ENCODE measurements around the gene SCP2. TPM values are rescaled to one million over a fixed set of nuclear protein-coding genes. Genes with fewer than 3 reads are reported as not detected.
"Not testable (repeated sequence)": the region's sequence is repeated elsewhere in the genome, so short reads cannot be mapped to it uniquely, and the experiment has no call there.

The SCP2 gene
- polyA plus RNA-seq, 2 of the 4 experiments (the other 2 are of a cell fraction), result 79.0 to 124 TPM

DNA sequence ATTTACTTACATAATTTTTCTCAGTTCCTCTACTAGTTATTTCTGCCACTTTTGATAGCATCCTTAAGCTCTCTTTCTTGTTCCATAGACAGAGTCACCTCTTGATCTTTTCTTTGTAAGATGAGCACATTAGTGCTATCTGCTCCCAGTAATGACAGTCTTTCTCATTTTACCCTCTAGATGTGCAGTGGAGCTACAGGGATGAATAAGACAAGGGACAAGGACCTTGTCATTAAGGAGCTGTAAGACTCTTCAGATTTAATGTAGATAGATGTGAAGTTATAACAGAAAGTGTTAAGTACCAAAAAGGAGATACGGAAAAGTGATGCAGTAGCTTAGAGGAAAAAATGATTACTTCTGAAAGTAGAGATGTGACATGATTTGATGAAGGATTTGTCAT lies 20.4 kb downstream of the SCP2 start:
- 0 out of 3 replicates have a peak, but pooled peaks cover 2% of the 10 kb centered on the region for H3K4me1 ChIP-seq
- CTCF ChIA-PET, result interaction anchor here (0.9 kb wide), 1 partner anchor 20 kb away, joined by 3 read pairs; no protein-coding TSS in a partner anchor

GRCh38 chr1:52949602-52950001 lies 22.5 kb downstream of the SCP2 start:
- ATAC-seq; FAIRE-seq; H3K9me3 ChIP-seq; DNase-seq (ENCODE audit: low read depth in 1 of 2, low spot score in 1 of 2); H3K4me3 ChIP-seq; POLR2A ChIA-PET; H3K4me1 ChIP-seq; H3K4me2 ChIP-seq; H3K27ac ChIP-seq; CTCF ChIA-PET: not testable (repeated sequence)

More for the DNA sequence above, 20.4 kb downstream of the SCP2 start:
- FAIRE-seq (no peak), DNase-seq (ENCODE audit: low read depth in 1 of 2, low spot score in 1 of 2) (no peak), ATAC-seq (no peak)
- TF ChIP-seq FOSB (CRISPR knock-in tag; IDR thresholded peaks at IDR 0.05) (no peak), CTCF (IDR thresholded peaks at IDR 0.05) (no peak), TFCP2L1 (CRISPR knock-in tag; IDR thresholded peaks at IDR 0.05) (no peak), NR3C1 (IDR thresholded peaks at IDR 0.05) (no peak), HDAC2 (IDR thresholded peaks at IDR 0.05) (no peak), HOXB5 (CRISPR knock-in tag; IDR thresholded peaks at IDR 0.05) (no peak), NPAS2 (CRISPR knock-in tag; IDR thresholded peaks at IDR 0.05; ENCODE audit: borderline replicate concordance) (no peak), SREBF2 (IDR thresholded peaks at IDR 0.05) (no peak), EHMT2 (IDR thresholded peaks at IDR 0.05; ENCODE audit: low read depth) (no peak), NFE2L2 (conservative IDR thresholded peaks at IDR 0.05; ENCODE audit: low read length) (no peak), RNF2 (IDR thresholded peaks at IDR 0.05; ENCODE audit: borderline replicate concordance, low read depth) (no peak), SMC3 (IDR thresholded peaks at IDR 0.05) (no peak), MAZ (IDR thresholded peaks at IDR 0.05; ENCODE audit: borderline replicate concordance, low read depth, low read length) (no peak), HOXA7 (CRISPR knock-in tag; IDR thresholded peaks at IDR 0.05) (no peak), MYC (IDR thresholded peaks at IDR 0.05; ENCODE audit: borderline replicate concordance, low read length) (no peak), CHD2 (IDR thresholded peaks at IDR 0.05; ENCODE audit: low read length, partially characterized antibody) (no peak), CHD4 (IDR thresholded peaks at IDR 0.05; ENCODE audit: borderline replicate concordance) (no peak)
- TF ChIP-seq, protein P1, sequence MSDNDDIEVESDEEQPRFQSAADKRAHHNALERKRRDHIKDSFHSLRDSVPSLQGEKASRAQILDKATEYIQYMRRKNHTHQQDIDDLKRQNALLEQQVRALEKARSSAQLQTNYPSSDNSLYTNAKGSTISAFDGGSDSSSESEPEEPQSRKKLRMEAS (IDR thresholded peaks at IDR 0.05), result no peak
- TF ChIP-seq, protein P2, sequence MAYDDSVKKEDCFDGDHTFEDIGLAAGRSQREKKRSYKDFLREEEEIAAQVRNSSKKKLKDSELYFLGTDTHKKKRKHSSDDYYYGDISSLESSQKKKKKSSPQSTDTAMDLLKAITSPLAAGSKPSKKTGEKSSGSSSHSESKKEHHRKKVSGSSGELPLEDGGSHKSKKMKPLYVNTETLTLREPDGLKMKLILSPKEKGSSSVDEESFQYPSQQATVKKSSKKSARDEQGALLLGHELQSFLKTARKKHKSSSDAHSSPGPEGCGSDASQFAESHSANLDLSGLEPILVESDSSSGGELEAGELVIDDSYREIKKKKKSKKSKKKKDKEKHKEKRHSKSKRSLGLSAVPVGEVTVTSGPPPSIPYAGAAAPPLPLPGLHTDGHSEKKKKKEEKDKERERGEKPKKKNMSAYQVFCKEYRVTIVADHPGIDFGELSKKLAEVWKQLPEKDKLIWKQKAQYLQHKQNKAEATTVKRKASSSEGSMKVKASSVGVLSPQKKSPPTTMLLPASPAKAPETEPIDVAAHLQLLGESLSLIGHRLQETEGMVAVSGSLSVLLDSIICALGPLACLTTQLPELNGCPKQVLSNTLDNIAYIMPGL (CRISPR knock-in tag; IDR thresholded peaks at IDR 0.05; ENCODE audit: borderline replicate concordance), result no peak
- Histone ChIP-seq H3K9me3 (no peaks in the 10 kb centered on the region), H3K27ac (no peak overlapping the region), H3K4me2 (no peak overlapping the region), H3K4me3 (no peak overlapping the region)
- 92% methylated on average over 1 of the region's 1 CpG for WGBS (ENCODE audit: missing lambda C conversion rate)
- POLR2A ChIA-PET, result no interaction called here

- H3K27ac ChIP-seq, result no peak overlapping the region
- FAIRE-seq (no peak), DNase-seq (ENCODE audit: low read depth in 1 of 2, low spot score in 1 of 2) (no peak), ATAC-seq (no peak)
- H3K4me2 ChIP-seq, result no peak overlapping the region
- no peaks in the 10 kb centered on the region for H3K9me3 ChIP-seq
- H3K4me1 ChIP-seq, result peaks cover 14% of the 10 kb centered on the region
- 58% methylated on average over 2 of the region's 2 CpGs for whole genome bisulfite sequencing (ENCODE audit: missing lambda C conversion rate)
- CTCF ChIA-PET, result no interaction called here
- TF ChIP-seq MAZ (IDR thresholded peaks at IDR 0.05; ENCODE audit: borderline replicate concordance, low read depth, low read length) (no peak), SMC3 (IDR thresholded peaks at IDR 0.05) (no peak), E2F6 (IDR thresholded peaks at IDR 0.05; ENCODE audit: borderline replicate concordance, low read depth) (no peak), FOSB (CRISPR knock-in tag; IDR thresholded peaks at IDR 0.05) (no peak), HOXB5 (CRISPR knock-in tag; IDR thresholded peaks at IDR 0.05) (no peak), ZC3H11A (IDR thresholded peaks at IDR 0.05) (no peak), FOXS1 (CRISPR knock-in tag; IDR thresholded peaks at IDR 0.05) (no peak), EHMT2 (IDR thresholded peaks at IDR 0.05; ENCODE audit: low read depth) (no peak), HES2 (IDR thresholded peaks at IDR 0.05) (no peak), ESRRA (IDR thresholded peaks at IDR 0.05; ENCODE audit: borderline replicate concordance, low read length) (no peak), NFE2L2 (conservative IDR thresholded peaks at IDR 0.05; ENCODE audit: low read length) (no peak), POLR2AphosphoS2 (conservative IDR thresholded peaks at IDR 0.05; ENCODE audit: low read length) (no peak), HDAC2 (IDR thresholded peaks at IDR 0.05) (no peak)
- H3K4me3 ChIP-seq, result no peak overlapping the region
- POLR2A ChIA-PET, result no interaction called here
These were observed 25.0 kb downstream of the SCP2 start for GRCh38 chr1:52952112-52952511.
